ENCODE measurements around the gene CEBPE. TPM values are rescaled to one million over a fixed set of nuclear protein-coding genes. Genes with fewer than 3 reads are reported as not detected.

The CEBPE gene
- total RNA-seq, 1 experiment from 2014 or later, result not detected

- Mint-ChIP-seq H3K9me3 (ENCODE audit: unreplicated experiment) (no peaks in the 10 kb centered on the region), H3K27ac (ENCODE audit: unreplicated experiment) (no peak overlapping the region), H3K36me3 (ENCODE audit: insufficient read depth, unreplicated experiment) (no peaks in the 10 kb centered on the region), H3K4me1 (ENCODE audit: low read depth, unreplicated experiment) (peaks cover 15% of the 10 kb centered on the region), H3K4me3 (ENCODE audit: unreplicated experiment) (no peak overlapping the region), H3K27me3 (ENCODE audit: insufficient read depth, unreplicated experiment) (no peaks in the 10 kb centered on the region)
- Histone ChIP-seq H3K4me3 (ENCODE audit: low read depth, low read length) (no peak overlapping the region), H3K9me3 (no peaks in the 10 kb centered on the region), H3K27me3 (replicated peaks; ENCODE audit: control insufficient read depth, insufficient read depth, low read length) (no peaks in the 10 kb centered on the region), H3K36me3 (ENCODE audit: control insufficient read depth, insufficient read depth, low read length) (no peaks in the 10 kb centered on the region), H3K4me1 (peaks cover 6% of the 10 kb centered on the region; the same call in 1 of the 2 replicates)
- no TSS peak for BruUV-seq (replicated peaks)
- ChIA-PET CTCF (interaction anchor here (1.0 to 1.6 kb wide), 3 partner anchors 14 to 120 kb away, joined by 3 to 6 read pairs (median 3); no protein-coding TSS in a partner anchor), POLR2A (interaction anchor here (1.2 kb wide), 1 partner anchor 12 kb away, joined by 3 read pairs; the partner anchor contains the start of genes ACIN1 and C14orf119)
- TF ChIP-seq, protein P1, sequence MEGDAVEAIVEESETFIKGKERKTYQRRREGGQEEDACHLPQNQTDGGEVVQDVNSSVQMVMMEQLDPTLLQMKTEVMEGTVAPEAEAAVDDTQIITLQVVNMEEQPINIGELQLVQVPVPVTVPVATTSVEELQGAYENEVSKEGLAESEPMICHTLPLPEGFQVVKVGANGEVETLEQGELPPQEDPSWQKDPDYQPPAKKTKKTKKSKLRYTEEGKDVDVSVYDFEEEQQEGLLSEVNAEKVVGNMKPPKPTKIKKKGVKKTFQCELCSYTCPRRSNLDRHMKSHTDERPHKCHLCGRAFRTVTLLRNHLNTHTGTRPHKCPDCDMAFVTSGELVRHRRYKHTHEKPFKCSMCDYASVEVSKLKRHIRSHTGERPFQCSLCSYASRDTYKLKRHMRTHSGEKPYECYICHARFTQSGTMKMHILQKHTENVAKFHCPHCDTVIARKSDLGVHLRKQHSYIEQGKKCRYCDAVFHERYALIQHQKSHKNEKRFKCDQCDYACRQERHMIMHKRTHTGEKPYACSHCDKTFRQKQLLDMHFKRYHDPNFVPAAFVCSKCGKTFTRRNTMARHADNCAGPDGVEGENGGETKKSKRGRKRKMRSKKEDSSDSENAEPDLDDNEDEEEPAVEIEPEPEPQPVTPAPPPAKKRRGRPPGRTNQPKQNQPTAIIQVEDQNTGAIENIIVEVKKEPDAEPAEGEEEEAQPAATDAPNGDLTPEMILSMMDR (IDR thresholded peaks at IDR 0.05; ENCODE audit: insufficient read depth in 1 of 2, low read depth in 1 of 2, low read length in 1 of 2, severe bottlenecking in 1 of 2, unreplicated experiment in 1 of 2), result no peak
- DNase-seq, result no peak
- intact Hi-C loops (cut with micrococcal nuclease; ENCODE audit: unreplicated experiment), result no loop called here
Measured at GRCh38 chr14:23106747-23107045, 12.4 kb downstream of the CEBPE start.

DNA sequence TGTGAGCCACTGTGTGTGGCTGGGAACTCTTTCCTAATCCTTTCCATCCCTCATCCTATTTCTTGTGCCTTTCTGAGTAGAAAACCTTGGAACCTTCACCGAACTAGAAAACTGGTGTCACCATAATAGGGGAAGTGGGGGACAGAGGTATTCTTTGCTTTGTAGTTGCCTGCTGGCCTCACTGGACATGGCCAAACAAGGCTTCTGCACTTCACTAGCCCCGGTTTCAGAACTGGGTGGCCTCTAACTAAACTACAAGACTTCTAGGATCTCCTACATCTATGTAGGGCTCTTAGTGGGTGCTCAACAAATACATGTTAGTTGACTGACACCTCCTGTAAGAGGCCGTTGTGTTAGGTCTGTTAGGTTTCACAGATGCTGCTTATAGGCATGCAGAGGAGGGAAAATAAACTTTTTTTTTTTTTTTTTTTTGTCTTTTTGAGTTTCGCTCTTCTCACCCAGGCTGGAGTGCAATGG lies 13.7 kb downstream of the CEBPE start:
- intact Hi-C loops (cut with micrococcal nuclease; ENCODE audit: unreplicated experiment), result no loop called here

GRCh38 chr14:23104591-23105347 lies 14.3 kb downstream of the CEBPE start, which contains the start of gene CIROP:
Gene CIROP, minus strand, starts transcription at chr14:23104989. Its CDS starts 69 bp downstream, at chr14:23104920.
- intact Hi-C loops (cut with micrococcal nuclease; ENCODE audit: unreplicated experiment), result loop anchor here (5.0 kb wide), 1 partner anchor 193 kb away; no protein-coding TSS in a partner anchor
- Mint-ChIP-seq H3K4me1 (ENCODE audit: low read depth, unreplicated experiment) (peaks cover 15% of the 10 kb centered on the region), H3K36me3 (ENCODE audit: insufficient read depth, unreplicated experiment) (peaks cover 6% of the 10 kb centered on the region), H3K9me3 (ENCODE audit: unreplicated experiment) (no peaks in the 10 kb centered on the region), H3K27me3 (ENCODE audit: insufficient read depth, unreplicated experiment) (no peaks in the 10 kb centered on the region), H3K4me3 (ENCODE audit: unreplicated experiment) (no peak within 1 kb of the TSS), H3K27ac (ENCODE audit: unreplicated experiment) (no peak within 1 kb of the TSS)
- H3K36me3 ChIP-seq (ENCODE audit: control insufficient read depth, insufficient read depth, low read length), result no peaks in the 10 kb centered on the region
- BruUV-seq (replicated peaks), result no TSS peak
- no peaks in the 10 kb centered on the region for H3K9me3 ChIP-seq
- ChIA-PET POLR2A (interaction anchor here (1.4 kb wide), 1 partner anchor 10 kb away, joined by 3 read pairs; the partner anchor contains the start of genes ACIN1 and C14orf119), CTCF (no interaction called here)
- H3K4me3 ChIP-seq (ENCODE audit: low read depth, low read length), result no peak within 1 kb of the TSS
- H3K4me1 ChIP-seq, result peaks cover 6% of the 10 kb centered on the region; the same call in 1 of the 2 replicates
- TF ChIP-seq, protein P1 (IDR thresholded peaks at IDR 0.05; ENCODE audit: insufficient read depth in 1 of 2, low read depth in 1 of 2, low read length in 1 of 2, severe bottlenecking in 1 of 2, unreplicated experiment in 1 of 2), result no peak
- DNase-seq, result no peak
- H3K27me3 ChIP-seq (replicated peaks; ENCODE audit: control insufficient read depth, insufficient read depth, low read length), result no peaks in the 10 kb centered on the region

More for the DNA sequence above, 13.7 kb downstream of the CEBPE start:
- Mint-ChIP-seq H3K36me3 (ENCODE audit: insufficient read depth, unreplicated experiment) (peaks cover under 1% of the 10 kb centered on the region), H3K9me3 (ENCODE audit: unreplicated experiment) (no peaks in the 10 kb centered on the region), H3K4me1 (ENCODE audit: low read depth, unreplicated experiment) (peaks cover 15% of the 10 kb centered on the region), H3K27me3 (ENCODE audit: insufficient read depth, unreplicated experiment) (no peaks in the 10 kb centered on the region), H3K4me3 (ENCODE audit: unreplicated experiment) (no peak overlapping the region), H3K27ac (ENCODE audit: unreplicated experiment) (no peak overlapping the region)
- ChIA-PET CTCF (interaction anchor here (0.7 to 1.6 kb wide), 3 partner anchors 15 to 458 kb away, joined by 6 to 10 read pairs (median 7); no protein-coding TSS in a partner anchor), POLR2A (no interaction called here)
- TF ChIP-seq, protein P1 (IDR thresholded peaks at IDR 0.05; ENCODE audit: insufficient read depth in 1 of 2, low read depth in 1 of 2, low read length in 1 of 2, severe bottlenecking in 1 of 2, unreplicated experiment in 1 of 2), result no peak
- no peak for DNase-seq
- BruUV-seq (replicated peaks), result no TSS peak
- Histone ChIP-seq H3K4me1 (peaks cover 6% of the 10 kb centered on the region; the same call in 1 of the 2 replicates), H3K27me3 (replicated peaks; ENCODE audit: control insufficient read depth, insufficient read depth, low read length) (no peaks in the 10 kb centered on the region), H3K36me3 (ENCODE audit: control insufficient read depth, insufficient read depth, low read length) (no peaks in the 10 kb centered on the region), H3K9me3 (no peaks in the 10 kb centered on the region), H3K4me3 (ENCODE audit: low read depth, low read length) (no peak overlapping the region)
